Activated CD8-positive, alpha-beta memory T cell treated with anti-CD3 and anti-CD28 coated beads for 36 hours (primary cell): ENCODE data around the gene LACTB. TPM values are rescaled to one million over a fixed set of nuclear protein-coding genes. Genes with fewer than 3 reads are reported as not detected.

ENCODE experiments used
- CTCF ChIA-PET: fragments of 350-600 bp; sonication (Branson Sonifier 250); formaldehyde crosslinking; loops from one replicate; lab custom pipeline; 2021; ENCODE audit warnings: antibody characterized with exemption; lab: Charles Lee
- POLR2A ChIA-PET: fragments of 350-600 bp; sonication (Branson Sonifier 250); formaldehyde crosslinking; loops from one replicate; lab custom pipeline; 2021; ENCODE audit warnings: antibody characterized with exemption; lab: Charles Lee
- total RNA-seq, 2 experiments: library from RNA; stranded (reverse); gene quantifications; one replicate each; pipeline ENCODE4 v1.2.3, GENCODE V29; 2021

Gene LACTB
- total RNA-seq, 2 experiments from 2014 or later, result 28.4 to 29.1 TPM

- POLR2A ChIA-PET, result interaction anchor here (0.6 to 1.0 kb wide), 2 partner anchors 14 to 32 kb away, joined by 3 to 4 read pairs; partner anchors contain the start of gene RPS27L
- CTCF ChIA-PET, result no interaction called here
These were observed 67.5 kb downstream of the LACTB start, which contains the start of gene RAB8B for GRCh38 chr15:63188926-63189871. Gene RAB8B, plus strand, starts transcription at chr15:63189606. Its CDS starts 19 bp downstream, at chr15:63189625.

- POLR2A ChIA-PET, result interaction anchor here (0.8 kb wide), 1 partner anchor 33 kb away, joined by 4 read pairs; the partner anchor contains the start of gene RPS27L
- CTCF ChIA-PET, result interaction anchor here (1.7 to 2.3 kb wide), 2 partner anchors 13 to 33 kb away, joined by 4 to 22 read pairs; partner anchors contain the start of gene RPS27L
These were observed 68.5 kb downstream of the LACTB start for GRCh38 chr15:63189941-63190768.

GRCh38 chr15:63190769-63191649 is 69.3 kb downstream of the LACTB start:
- ChIA-PET CTCF (interaction anchor here (1.1 to 2.3 kb wide), 5 partner anchors 12 to 40 kb away, joined by 3 to 22 read pairs (median 4); partner anchors contain the start of gene RPS27L), POLR2A (interaction anchor here (0.8 to 1.8 kb wide), 6 partner anchors 10 to 34 kb away, joined by 4 to 7 read pairs (median 5); partner anchors contain the start of gene RPS27L)

Other genes with a start within 250 kb of the LACTB start
- gene TPM1, start 79.1 kb upstream of the LACTB start, total RNA-seq, result 1 to 10 TPM; 8.0 to 8.5 TPM
- gene RPS27L, start 35.6 kb downstream of the LACTB start, total RNA-seq, result 100 to 1,000 TPM; 160 to 166 TPM
- gene RAB8B, start 67.7 kb downstream of the LACTB start, total RNA-seq, result 100 to 1,000 TPM; 156 to 165 TPM
- gene APH1B, start 155.7 kb downstream of the LACTB start, total RNA-seq, result 1 to 10 TPM; 5.7 to 7.4 TPM